Choroid plexus epithelial cell (primary cell): ENCODE measurements around the gene ZC2HC1C.

Experiments
- DNase-seq: peaks from one replicate; pipeline ENCODE4 v3.0.0-alpha.2; 2010; ENCODE audit warnings: low read depth
- H3K4me3 ChIP-seq: 2 replicates; pipeline ENCODE4 v1.5.1; 2011; ENCODE audit warnings: low read depth, mild to moderate bottlenecking, control low read depth, low read length, moderate library complexity
- TF ChIP-seq, protein P1 (sequence below): conservative IDR thresholded peaks from 2 replicates; pipeline ENCODE4 v1.5.1; 2011; ENCODE audit warnings: low read depth, mild to moderate bottlenecking, control low read depth, inconsistent platforms, low read length, moderate library complexity

The ZC2HC1C gene

DNA sequence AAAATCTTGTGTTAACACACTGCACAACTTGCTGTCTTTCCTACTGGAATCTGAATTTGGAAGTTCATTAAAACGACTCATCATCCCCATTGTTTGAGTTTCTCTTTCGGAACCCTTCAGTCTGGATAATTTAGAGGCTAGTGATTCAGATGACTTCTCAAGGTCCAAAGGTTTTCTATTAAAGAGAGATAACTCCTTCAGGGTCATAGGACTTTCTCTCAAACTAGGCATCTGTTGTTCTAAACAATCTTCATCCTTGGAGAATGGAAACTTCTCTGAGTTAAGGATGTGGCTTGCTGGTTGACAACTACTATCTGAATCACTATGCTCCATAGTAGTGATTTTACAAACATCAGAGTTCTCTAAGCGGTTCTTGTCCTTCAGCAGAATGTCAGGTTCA, 22.5 kb upstream of the ZC2HC1C start:
- TF ChIP-seq, protein P1, sequence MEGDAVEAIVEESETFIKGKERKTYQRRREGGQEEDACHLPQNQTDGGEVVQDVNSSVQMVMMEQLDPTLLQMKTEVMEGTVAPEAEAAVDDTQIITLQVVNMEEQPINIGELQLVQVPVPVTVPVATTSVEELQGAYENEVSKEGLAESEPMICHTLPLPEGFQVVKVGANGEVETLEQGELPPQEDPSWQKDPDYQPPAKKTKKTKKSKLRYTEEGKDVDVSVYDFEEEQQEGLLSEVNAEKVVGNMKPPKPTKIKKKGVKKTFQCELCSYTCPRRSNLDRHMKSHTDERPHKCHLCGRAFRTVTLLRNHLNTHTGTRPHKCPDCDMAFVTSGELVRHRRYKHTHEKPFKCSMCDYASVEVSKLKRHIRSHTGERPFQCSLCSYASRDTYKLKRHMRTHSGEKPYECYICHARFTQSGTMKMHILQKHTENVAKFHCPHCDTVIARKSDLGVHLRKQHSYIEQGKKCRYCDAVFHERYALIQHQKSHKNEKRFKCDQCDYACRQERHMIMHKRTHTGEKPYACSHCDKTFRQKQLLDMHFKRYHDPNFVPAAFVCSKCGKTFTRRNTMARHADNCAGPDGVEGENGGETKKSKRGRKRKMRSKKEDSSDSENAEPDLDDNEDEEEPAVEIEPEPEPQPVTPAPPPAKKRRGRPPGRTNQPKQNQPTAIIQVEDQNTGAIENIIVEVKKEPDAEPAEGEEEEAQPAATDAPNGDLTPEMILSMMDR: no peak
- DNase-seq: no peak
- no peak overlapping the region for H3K4me3 ChIP-seq

DNA sequence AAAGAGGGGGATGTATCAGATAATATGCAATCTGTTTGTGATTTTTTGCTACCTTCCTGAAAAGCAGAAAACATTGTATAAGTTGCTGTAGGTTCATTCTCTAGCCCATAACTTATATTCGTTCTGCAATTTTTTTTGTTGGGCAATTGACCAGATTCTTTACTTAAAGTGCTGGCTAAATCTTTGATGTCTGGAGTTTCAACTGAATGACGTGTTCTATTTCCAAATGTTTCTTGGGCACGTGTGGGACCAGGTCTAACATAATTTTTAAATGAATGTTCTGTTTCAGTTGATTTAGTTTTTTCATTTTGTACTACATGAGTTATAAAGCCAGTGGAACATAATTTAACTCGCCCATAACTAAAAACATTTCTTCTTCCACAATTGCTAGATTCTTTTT, 21.9 kb upstream of the ZC2HC1C start:
- H3K4me3 ChIP-seq: no peak overlapping the region
- no peak for DNase-seq
- TF ChIP-seq, protein P1: no peak

DNA sequence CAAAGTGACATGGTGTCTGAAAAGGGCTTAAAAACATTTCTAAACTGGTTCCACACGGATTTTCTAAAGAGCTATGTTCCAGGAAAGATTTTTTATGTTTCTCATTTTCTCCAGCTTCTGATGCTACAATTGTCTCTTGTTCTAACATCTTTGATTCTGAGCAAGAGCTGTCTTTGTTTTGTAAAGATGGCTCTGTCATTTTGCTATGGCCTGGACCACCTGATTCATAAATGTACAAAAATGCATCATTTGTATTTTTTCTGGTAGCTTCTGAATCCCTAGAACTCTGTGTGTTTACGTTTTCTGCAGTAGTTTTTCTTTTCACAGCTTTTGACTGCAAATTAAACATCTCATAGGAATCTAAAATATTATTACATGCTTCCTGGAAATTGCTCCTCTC, 21.3 kb upstream of the ZC2HC1C start:
- no peak for DNase-seq
- H3K4me3 ChIP-seq: no peak overlapping the region
- TF ChIP-seq, protein P1: no peak

DNA sequence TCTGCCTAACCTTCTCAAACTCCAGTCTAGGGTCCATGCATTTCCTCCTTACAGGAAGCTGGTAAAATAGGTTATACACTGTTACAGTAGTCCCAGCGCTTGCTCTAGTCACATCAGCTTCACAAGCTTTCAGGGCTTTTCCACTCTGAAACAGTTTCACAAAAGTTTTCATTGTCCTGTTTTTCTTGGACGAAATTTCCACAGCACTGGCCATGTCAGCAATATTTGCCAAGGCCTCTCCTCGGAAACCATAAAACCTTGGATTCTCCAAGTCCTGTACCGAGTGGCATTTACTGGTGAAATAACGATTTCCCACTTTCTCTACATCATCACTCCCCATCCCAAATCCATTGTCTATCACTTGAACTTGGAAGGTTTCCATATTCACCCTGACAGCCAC, 20.3 kb upstream of the ZC2HC1C start:
- no peak for DNase-seq
- H3K4me3 ChIP-seq: no peak overlapping the region
- TF ChIP-seq, protein P1: no peak

DNA sequence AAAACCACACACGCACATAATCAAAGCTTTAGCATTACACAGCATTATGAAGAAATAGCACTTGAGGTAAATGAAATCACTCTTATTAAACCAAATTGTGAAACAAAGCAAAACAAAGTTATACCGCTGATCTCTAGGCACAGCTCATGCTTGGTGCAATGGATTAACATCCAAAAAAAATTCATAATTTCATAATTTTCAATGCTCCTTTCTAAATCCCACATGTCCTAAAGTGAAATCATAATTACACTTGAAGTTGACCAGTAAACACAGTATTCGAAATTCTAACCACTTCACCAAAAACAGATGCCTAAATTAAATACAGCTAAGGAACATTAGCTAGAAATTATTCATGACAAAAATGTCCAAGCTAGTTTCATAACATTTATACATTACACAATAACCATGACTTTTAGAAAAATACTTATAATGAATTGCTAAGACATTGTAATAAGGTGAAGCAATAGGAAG, 19.7 kb upstream of the ZC2HC1C start:
- no peak for DNase-seq
- H3K4me3 ChIP-seq: no peak overlapping the region
- TF ChIP-seq, protein P1: no peak

DNA sequence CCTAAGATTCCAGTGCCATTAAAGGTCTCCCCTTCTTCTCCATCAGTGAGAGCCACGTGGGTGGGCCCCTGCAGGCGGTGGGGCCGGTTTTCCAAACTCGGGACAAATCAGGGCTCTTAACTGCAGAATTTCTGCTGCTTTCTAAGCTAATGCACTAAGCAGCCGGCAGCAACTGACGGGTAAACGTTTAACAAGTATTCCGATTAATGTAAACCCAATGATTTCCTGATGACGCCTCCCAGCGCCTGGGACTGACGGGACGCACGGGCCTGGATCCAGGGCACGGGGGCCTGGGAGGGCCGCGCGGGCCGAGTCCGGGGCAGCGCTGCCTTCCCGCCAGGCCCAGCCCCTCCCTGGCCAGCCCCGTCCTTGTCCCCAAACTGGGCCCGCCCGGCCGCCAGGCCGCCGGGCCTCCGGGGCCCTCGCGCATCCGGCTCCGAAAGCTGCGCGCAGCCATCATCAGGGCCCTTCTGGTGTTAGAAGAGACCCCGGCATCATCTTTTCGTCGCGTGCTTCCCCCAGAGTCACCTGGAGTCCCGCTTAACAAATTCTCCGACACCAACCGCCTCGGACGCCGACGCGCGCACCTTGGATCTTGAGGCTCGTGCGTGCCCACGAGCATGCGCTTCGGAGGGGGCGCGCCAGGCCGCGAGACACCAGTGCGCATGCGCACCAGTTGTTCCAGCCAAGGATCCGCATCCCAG, 18.4 kb upstream of the ZC2HC1C start, which contains the start of gene MLH3:
Gene MLH3 (minus strand): TSS at position 616 of the 704 bp plus-strand sequence. CDS start 1,812 bp downstream, outside the sequence.
- TF ChIP-seq, protein P1: no peak
- H3K4me3 ChIP-seq: peak within 1 kb of the TSS; percentile 71
- DNase-seq: peak; percentile 80

DNA sequence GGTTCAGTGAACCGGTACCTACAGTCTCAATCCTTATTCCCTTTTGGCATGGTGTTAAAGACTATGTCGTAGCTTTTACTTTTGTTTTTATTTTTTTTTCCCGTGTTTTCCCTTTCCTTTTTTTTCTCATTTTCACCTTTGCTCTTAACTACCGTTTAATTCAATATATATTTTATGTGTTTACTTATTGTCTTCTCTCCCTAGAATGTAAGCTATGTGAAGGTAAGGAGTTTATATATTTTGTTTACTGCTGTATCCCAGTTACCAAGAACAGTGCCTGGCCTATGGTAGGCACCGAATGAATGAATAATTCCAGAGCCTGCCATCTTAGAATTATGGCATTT, 17.9 kb upstream of the ZC2HC1C start:
- DNase-seq: no peak
- TF ChIP-seq, protein P1: no peak
- H3K4me3 ChIP-seq: peak overlapping the region; percentile 71
